Right ventricle myocardium inferior (tissue), 1 donor: Measurements from ENCODE around the gene CD300LG. TPM values are rescaled to one million over a fixed set of nuclear protein-coding genes. Genes with fewer than 3 reads are reported as not detected.
"Not testable (repeated sequence)": the region's sequence is repeated elsewhere in the genome, so short reads cannot be mapped to it uniquely, and the experiment has no call there.

Source experiments
- ATAC-seq: fragments of 200-7000 bp; cut with Tn5 transposase; one replicate; pipeline ENCODE4 v1.9.1; 2020; ENCODE audit warnings: mild to moderate bottlenecking, moderate library complexity
- DNase-seq: peaks from one replicate; pipeline ENCODE4 v3.0.0; 2021; ENCODE audit errors: missing footprints
- intact Hi-C: fragments of 100-400 bp; cut with DNase I; formaldehyde crosslinking; loops from one replicate; pipeline ENCODE4 v1.11.0; 2022
- total RNA-seq: library from RNA; stranded (reverse); fragmentation: NEBNext Ultra II Directional; extraction: Animal tissue kit (Norgen Biotek cat#: 25700); gene quantifications from one replicate; pipeline ENCODE4 v1.2.1, GENCODE V29; 2021
- donor health status: DM: no; HTN: yes; CAD: no; lungs with severe emphysema.

Gene CD300LG
- total RNA-seq, 1 donor from 2014 or later, result 16.6 TPM

- intact Hi-C loops, result no loop called here
- no peak for DNase-seq
- no peak for ATAC-seq
Observed at GRCh38 chr17:43892647-43892952, 45.6 kb downstream of the CD300LG start.

GRCh38 chr17:43894494-43894893 lies 47.5 kb downstream of the CD300LG start:
- DNase-seq, ATAC-seq, intact Hi-C loops: not testable (repeated sequence)

GRCh38 chr17:43897831-43898230 lies 50.9 kb downstream of the CD300LG start:
- ATAC-seq (no peak), DNase-seq (no peak)
- intact Hi-C loops, result no loop called here

- DNase-seq (no peak), ATAC-seq (no peak)
- intact Hi-C loops, result no loop called here
Observed at GRCh38 chr17:43898446-43898845, 51.5 kb downstream of the CD300LG start.

- peak; percentile 96 for ATAC-seq
- DNase-seq, result peak; percentile 91
- intact Hi-C loops, result no loop called here
Observed at GRCh38 chr17:43900183-43900857, 53.3 kb downstream of the CD300LG start.

GRCh38 chr17:43900858-43901754 lies 54.1 kb downstream of the CD300LG start:
- intact Hi-C loops, result no loop called here
- ATAC-seq (no peak), DNase-seq (no peak)

- intact Hi-C loops, result no loop called here
- ATAC-seq (no peak), DNase-seq (no peak)
Observed at GRCh38 chr17:43901861-43902589, 55.0 kb downstream of the CD300LG start.

GRCh38 chr17:43905400-43905984 lies 58.5 kb downstream of the CD300LG start:
- intact Hi-C loops, result no loop called here
- no peak for DNase-seq
- no peak for ATAC-seq

GRCh38 chr17:43905985-43906852 lies 59.2 kb downstream of the CD300LG start:
- intact Hi-C loops, result loop anchor here (2.0 kb wide), 1 partner anchor 27 kb away; no protein-coding TSS in a partner anchor

GRCh38 chr17:43906951-43907424 lies 60.0 kb downstream of the CD300LG start:
- no peak for DNase-seq

More at GRCh38 chr17:43905985-43906852, 59.2 kb downstream of the CD300LG start:
- ATAC-seq (peak; percentile 66), DNase-seq (peak; percentile 86)

GRCh38 chr17:43907425-43907981 lies 60.5 kb downstream of the CD300LG start, which contains the start of gene MPP2:
TSS of gene MPP2 (minus strand) at chr17:43907536. CDS start at chr17:43904460, 3,076 bp downstream.
- DNase-seq (peak; percentile 82), ATAC-seq (peak; percentile 68)
- intact Hi-C loops, result loop anchor here (2.0 kb wide), 1 partner anchor 29 kb away; no protein-coding TSS in a partner anchor

More at GRCh38 chr17:43906951-43907424, 60.0 kb downstream of the CD300LG start:
- intact Hi-C loops, result loop anchor here (2.0 kb wide), 1 partner anchor 28 kb away; no protein-coding TSS in a partner anchor
- ATAC-seq, result peak; percentile 5

GRCh38 chr17:43907998-43908721 lies 61.2 kb downstream of the CD300LG start:
- intact Hi-C loops, result loop anchor here (2.0 kb wide), 1 partner anchor 29 kb away; no protein-coding TSS in a partner anchor
- ATAC-seq (peak; percentile 81), DNase-seq (peak; percentile 80)

GRCh38 chr17:43909537-43910231 lies 62.7 kb downstream of the CD300LG start:
- DNase-seq (no peak), ATAC-seq (no peak)
- intact Hi-C loops, result no loop called here

- intact Hi-C loops, result no loop called here
- ATAC-seq (peak; percentile 56), DNase-seq (no peak)
Observed at GRCh38 chr17:43911904-43912303, 64.9 kb downstream of the CD300LG start.

GRCh38 chr17:43912635-43913304 lies 65.8 kb downstream of the CD300LG start:
- no peak for ATAC-seq
- intact Hi-C loops, result no loop called here
- no peak for DNase-seq
